Transverse colon (tissue), 4 donors: ENCODE results near the gene SPANXN4. TPM values are rescaled to one million over a fixed set of nuclear protein-coding genes. Genes with fewer than 3 reads are reported as not detected.

ENCODE experiments used
- DNase-seq: peaks from one replicate; pipeline ENCODE4 v3.0.0-alpha.2; 2019
- H3K27ac ChIP-seq, 4 donors: fragments of 200-600 bp; sonication (generic); 2 replicates each; pipeline ENCODE4 v1.5.1; 2016 to 2018; ENCODE audit warnings: inconsistent platforms in 4 of 4
- H3K27me3 ChIP-seq: fragments of 200-600 bp; sonication (generic); 2 replicates; pipeline ENCODE4 v1.5.1; 2017; ENCODE audit warnings: inconsistent platforms
- H3K36me3 ChIP-seq, 4 donors: fragments of 200-600 bp; sonication (generic); 2 replicates each; pipeline ENCODE4 v1.5.1; 2017 to 2019; ENCODE audit warnings: inconsistent platforms in 4 of 4
- H3K4me1 ChIP-seq, 4 donors: fragments of 200-600 bp; sonication (generic); 2 replicates each; pipeline ENCODE4 v1.5.1; 2017 to 2020; ENCODE audit warnings: inconsistent platforms in 4 of 4
- H3K4me3 ChIP-seq, 4 donors: fragments of 200-600 bp; sonication (generic); 1 replicate in 1 of 4; 2 replicates in 3 of 4; pipeline versions ENCODE4 v1.5.1 to v1.6.1; 2017 to 2019; ENCODE audit warnings: inconsistent platforms in 4 of 4
- H3K9me3 ChIP-seq, 2 donors: fragments of 200-600 bp; sonication (generic); 2 replicates each; pipeline ENCODE4 v1.5.1; 2017 to 2019; ENCODE audit warnings: inconsistent platforms in 2 of 2
- EP300 ChIP-seq: sonication (generic); formaldehyde crosslinking; IDR thresholded peaks from one replicate; pipeline ENCODE4 v1.6.1; 2017; ENCODE audit warnings: antibody characterized with exemption, low read depth
- POLR2A ChIP-seq: fragments of 450-650 bp; IDR thresholded peaks from one replicate; pipeline ENCODE4 v1.6.1; 2016; ENCODE audit warnings: antibody characterized with exemption, mild to moderate bottlenecking, moderate library complexity
- POLR2AphosphoS5 ChIP-seq, 3 donors: sonication (generic); formaldehyde crosslinking; IDR thresholded peaks; one replicate each; pipeline ENCODE4 v1.6.1; 2016; ENCODE audit warnings: antibody characterized with exemption in 3 of 3
- WGBS, 2 donors: methylation state at CpG; one replicate each; pipeline ENCODE4 v1.1.5; 2018; ENCODE audit warnings: low coverage in 1 of 2; 5-methylcytosine and 5-hydroxymethylcytosine counted together
- in situ Hi-C, 4 donors: fragments of 200-750 bp; cut with MboI; loops; one replicate each; pipeline versions ENCODE4 v1.15.0 to v1.15.1; 2017; ENCODE audit warnings: low sequenced_read_pairs in 3 of 4, low pct_ligation_motif_present in 1 of 4, low pct_unique_long_range_greater_than_20kb in 1 of 4
- intact Hi-C: fragments of 100-400 bp; cut with DNase I; formaldehyde crosslinking; loops from one replicate; pipeline ENCODE4 v1.15.1; 2023; ENCODE audit warnings: low total_unique reads
- total RNA-seq, 4 donors: library from RNA; depleted of rRNA; stranded (reverse); fragments of >200 nt; gene quantifications; one replicate each; pipeline ENCODE4 v1.1.0, GENCODE V29; 2016
- TF ChIP-seq, protein P1 (sequence below), 5 experiments: fragments of 200-600 bp in 3 of 5; fragments of 450-650 bp in 2 of 5; sonication (generic) in 3 of 5; IDR thresholded peaks; 1 replicate in 2 of 5; 2 replicates in 3 of 5; pipeline ENCODE4 v1.5.1; 2016 to 2017; ENCODE audit warnings: antibody characterized with exemption in 5 of 5, inconsistent platforms in 3 of 5, mild to moderate bottlenecking in 2 of 5, moderate library complexity in 1 of 5

Gene SPANXN4
- total RNA-seq, 4 donors from 2014 or later, result not detected

DNA sequence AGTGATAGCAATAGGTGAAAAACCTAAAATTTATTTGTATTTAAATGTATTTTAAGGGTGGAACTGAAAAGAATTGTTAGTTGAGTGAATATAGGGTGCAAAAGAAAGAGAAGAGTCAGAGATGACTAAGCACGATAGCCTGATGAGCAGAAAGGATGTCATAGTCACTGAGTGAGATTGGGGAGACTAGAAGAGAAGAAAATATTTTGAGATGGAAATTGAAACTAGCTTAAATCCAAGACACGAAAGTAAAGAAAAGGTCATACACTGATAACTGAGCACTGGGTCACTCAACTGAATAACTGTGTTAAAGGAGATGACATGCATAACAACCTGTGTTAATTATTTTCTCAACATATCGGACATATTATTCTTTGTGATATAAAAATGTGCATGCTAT lies 55.5 kb downstream of the SPANXN4 start:
- no peak for DNase-seq
- Histone ChIP-seq H3K27me3 (no peaks in the 10 kb centered on the region), H3K27ac (no peak overlapping the region), H3K9me3 (no peaks in the 10 kb centered on the region), H3K36me3 (no peaks in the 10 kb centered on the region), H3K4me1 (no peaks in the 10 kb centered on the region), H3K4me3 (no peak overlapping the region)
- no peak for TF ChIP-seq POLR2AphosphoS5 (IDR thresholded peaks at IDR 0.05)
- intact Hi-C loops, result no loop called here
- in situ Hi-C loops, result no loop called here
- WGBS, 2 donors, result 56 to 78% methylated on average over 3 of the region's 3 CpGs

DNA sequence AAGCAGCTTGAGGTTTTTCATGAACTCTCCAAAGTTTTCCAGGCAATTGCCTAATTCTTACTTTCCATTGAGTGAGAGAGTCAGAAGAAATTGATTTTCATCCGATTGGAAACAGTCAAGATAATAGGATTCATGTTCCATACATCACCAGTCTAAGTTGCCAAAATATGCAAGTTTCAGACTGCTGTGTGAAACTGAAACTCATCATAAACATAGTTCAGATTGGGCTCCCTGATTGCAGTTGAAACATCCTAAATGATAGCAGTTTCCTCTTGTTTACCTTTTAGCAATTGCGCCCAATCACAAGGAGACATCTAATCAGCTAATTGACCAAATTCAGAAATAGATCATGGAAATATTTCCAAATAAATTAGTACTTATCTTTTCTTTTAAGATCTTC lies 56.8 kb downstream of the SPANXN4 start:
- in situ Hi-C loops, result no loop called here
- no peaks in the 10 kb centered on the region for H3K27me3 ChIP-seq
- TF ChIP-seq POLR2A (no peak), EP300 (no peak), POLR2AphosphoS5 (IDR thresholded peaks at IDR 0.05) (no peak)
- TF ChIP-seq, protein P1, sequence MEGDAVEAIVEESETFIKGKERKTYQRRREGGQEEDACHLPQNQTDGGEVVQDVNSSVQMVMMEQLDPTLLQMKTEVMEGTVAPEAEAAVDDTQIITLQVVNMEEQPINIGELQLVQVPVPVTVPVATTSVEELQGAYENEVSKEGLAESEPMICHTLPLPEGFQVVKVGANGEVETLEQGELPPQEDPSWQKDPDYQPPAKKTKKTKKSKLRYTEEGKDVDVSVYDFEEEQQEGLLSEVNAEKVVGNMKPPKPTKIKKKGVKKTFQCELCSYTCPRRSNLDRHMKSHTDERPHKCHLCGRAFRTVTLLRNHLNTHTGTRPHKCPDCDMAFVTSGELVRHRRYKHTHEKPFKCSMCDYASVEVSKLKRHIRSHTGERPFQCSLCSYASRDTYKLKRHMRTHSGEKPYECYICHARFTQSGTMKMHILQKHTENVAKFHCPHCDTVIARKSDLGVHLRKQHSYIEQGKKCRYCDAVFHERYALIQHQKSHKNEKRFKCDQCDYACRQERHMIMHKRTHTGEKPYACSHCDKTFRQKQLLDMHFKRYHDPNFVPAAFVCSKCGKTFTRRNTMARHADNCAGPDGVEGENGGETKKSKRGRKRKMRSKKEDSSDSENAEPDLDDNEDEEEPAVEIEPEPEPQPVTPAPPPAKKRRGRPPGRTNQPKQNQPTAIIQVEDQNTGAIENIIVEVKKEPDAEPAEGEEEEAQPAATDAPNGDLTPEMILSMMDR (IDR thresholded peaks at IDR 0.05), result no peak
- intact Hi-C loops, result no loop called here
- H3K4me3 ChIP-seq, result no peak overlapping the region
- WGBS, 2 donors, result 87% methylated on average over 2 of the region's 2 CpGs; no CpG with 5 or more reads in 1 of the 2 donors
- no peaks in the 10 kb centered on the region for H3K4me1 ChIP-seq
- no peaks in the 10 kb centered on the region for H3K9me3 ChIP-seq
- DNase-seq, result no peak
- no peak overlapping the region for H3K27ac ChIP-seq
- H3K36me3 ChIP-seq, result no peaks in the 10 kb centered on the region
